HG02588 (cell line): ENCODE results near the gene STT3A.
"Not testable (repeated sequence)": the region's sequence is repeated elsewhere in the genome, so short reads cannot be mapped to it uniquely, and the experiment has no call there.

Experiments
- ATAC-seq: cut with Tn5 transposase; IDR thresholded peaks from one replicate; pipeline ENCODE4 v1.9.1; 2021; ENCODE audit warnings: mild to moderate bottlenecking, moderate library complexity; ENCODE audit not compliant: unreplicated experiment

Gene STT3A

GRCh38 chr11:125592305-125593113 lies at the start of gene STT3A:
Gene STT3A (plus strand): TSS chr11:125592852. CDS start chr11:125595916, 3,064 bp downstream.
- ATAC-seq = peak; percentile 96

DNA sequence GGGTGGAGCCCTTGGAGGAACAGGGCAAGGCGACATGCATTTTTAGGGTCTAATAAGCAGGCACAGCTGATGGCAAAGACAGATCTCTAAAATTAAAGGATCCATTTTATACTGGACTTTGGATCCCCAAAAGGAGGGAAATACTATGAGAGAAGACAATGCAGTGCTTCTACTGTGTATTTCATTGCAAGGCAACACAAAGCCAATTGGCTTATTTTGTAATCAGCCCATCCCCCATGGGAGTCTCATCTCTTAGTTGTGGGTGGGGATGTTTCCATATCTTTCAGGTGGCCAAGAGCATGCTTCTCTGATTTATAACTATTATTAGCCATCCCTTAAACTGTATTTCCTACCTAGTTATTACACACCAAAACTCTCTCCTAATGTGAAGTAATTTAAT lies 41.9 kb upstream of the STT3A start:
- ATAC-seq = no peak

DNA sequence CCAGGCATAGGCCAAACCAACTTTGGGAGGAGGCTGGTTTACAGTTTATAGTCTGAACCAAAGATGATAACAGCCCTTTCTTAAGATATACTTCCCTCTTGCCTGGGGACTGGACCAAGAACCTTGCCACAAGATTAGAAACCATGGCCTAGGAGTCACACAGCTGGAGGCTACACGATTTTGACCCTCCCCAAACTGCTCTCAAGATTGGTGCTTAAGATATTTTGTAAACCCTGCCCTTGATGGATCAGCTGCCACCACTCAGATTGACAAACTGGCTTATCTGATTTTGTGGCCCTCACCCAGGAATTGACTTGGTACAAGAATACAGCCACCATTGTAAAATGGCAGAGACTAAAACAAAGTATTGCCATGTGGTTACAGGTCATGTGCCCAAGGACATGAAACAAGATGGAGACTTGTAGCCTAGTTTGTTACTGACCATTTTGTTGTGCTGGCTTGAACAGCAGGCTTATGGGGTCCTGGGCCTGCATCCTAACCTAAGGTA lies 40.8 kb upstream of the STT3A start:
- ATAC-seq = no peak

DNA sequence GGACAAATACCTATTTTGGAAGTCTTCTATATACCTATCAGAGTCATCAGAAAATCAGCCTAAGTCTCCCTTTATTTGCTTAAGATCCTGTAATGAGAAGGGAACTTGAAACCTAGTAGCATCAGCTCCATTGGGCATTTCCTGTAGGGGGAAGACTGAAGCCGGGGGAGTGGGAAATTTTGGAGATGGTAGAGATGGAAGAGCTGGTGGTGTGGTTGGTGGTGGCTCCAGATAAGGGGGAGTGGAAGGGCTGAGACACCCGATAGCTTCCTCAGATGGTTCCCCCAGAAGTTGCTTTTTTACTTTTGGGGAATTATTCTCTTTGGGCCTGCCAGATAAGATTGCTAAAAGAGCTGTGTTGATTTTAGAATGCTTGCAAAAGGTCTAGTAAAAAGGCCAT lies 39.7 kb upstream of the STT3A start:
- ATAC-seq = no peak

DNA sequence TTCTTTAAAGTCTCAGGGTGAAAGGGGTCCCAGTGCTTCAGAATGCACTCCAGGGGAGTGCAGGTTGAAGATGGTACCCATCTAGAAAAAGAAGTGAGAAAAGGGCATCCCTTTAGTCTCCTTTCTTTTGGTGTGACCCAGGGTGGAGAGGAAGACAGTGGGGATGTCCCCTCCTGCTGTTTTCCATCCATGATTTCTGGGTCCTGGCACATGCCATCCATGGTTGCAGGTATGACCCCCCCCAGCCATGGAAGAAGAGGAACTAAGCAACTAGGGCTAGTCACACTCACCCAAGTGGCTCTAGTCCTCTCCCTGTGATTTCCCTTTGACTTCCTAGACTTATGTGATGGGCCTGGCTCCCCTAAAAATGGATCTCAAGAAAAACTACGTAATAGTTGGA lies 39.3 kb upstream of the STT3A start:
- ATAC-seq = no peak

DNA sequence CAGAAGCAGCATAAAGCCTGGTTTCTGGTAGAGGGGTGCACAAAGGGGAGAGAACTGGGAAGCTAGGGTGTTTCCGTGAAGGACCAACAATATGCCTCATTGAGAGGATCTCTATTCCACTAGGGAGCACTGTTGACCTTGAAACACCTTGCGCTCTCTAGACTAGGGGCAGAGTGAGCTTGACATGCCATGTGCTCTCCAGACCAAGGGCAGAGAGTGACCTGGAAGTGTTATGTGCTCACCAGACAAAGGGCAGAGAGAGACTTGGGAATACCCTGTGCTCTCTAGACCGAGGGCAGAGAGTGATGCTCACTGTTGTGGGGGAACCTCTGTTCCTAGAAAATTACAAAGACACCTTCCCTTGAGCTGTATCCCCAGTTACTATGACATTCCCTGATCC lies 38.6 kb upstream of the STT3A start:
- no peak for ATAC-seq

- ATAC-seq = no peak
Observed at GRCh38 chr11:125559888-125560287, 32.8 kb upstream of the STT3A start.

DNA sequence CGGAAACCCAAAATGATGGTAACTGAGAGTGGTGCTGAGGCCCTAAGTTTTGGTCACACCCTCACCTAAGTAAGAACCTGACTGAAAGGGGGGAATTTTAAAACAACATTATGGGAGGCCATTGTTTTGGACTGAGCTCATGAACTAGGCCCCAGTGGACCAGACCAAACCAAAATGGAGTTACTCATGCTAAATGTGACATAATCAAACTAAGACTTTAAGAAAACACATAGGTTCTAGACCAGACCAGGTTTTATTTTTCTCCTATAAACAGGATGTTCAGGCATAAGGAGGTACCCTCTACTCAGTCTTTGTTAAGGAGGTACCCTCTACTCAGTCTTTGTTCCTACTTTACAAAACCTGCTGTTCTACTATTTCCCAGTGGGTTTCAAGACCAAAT lies 30.7 kb upstream of the STT3A start:
- no peak for ATAC-seq

GRCh38 chr11:125562430-125562829 lies 30.2 kb upstream of the STT3A start:
- no peak for ATAC-seq

GRCh38 chr11:125564357-125564756 lies 28.3 kb upstream of the STT3A start:
- no peak for ATAC-seq

DNA sequence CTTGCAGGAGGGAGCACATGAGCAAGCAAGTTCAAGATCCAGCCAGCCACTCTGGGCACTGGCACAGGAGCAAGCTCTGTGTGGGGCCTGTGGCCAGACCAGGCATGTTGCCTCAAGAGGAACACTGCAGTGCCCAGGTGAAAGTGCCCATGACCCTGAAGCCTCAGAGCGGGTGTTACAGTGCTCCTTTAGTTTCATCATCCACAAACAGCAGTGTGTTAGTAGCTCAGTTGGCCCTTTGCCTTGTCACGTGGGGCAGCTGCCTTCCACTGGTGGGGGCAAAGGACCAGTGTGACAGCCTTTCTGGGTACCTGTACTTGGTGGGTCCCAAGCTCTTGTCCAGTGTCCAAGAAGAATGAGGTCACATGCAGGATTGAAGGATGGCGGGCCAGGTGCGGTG lies 26.4 kb upstream of the STT3A start:
- no peak for ATAC-seq

DNA sequence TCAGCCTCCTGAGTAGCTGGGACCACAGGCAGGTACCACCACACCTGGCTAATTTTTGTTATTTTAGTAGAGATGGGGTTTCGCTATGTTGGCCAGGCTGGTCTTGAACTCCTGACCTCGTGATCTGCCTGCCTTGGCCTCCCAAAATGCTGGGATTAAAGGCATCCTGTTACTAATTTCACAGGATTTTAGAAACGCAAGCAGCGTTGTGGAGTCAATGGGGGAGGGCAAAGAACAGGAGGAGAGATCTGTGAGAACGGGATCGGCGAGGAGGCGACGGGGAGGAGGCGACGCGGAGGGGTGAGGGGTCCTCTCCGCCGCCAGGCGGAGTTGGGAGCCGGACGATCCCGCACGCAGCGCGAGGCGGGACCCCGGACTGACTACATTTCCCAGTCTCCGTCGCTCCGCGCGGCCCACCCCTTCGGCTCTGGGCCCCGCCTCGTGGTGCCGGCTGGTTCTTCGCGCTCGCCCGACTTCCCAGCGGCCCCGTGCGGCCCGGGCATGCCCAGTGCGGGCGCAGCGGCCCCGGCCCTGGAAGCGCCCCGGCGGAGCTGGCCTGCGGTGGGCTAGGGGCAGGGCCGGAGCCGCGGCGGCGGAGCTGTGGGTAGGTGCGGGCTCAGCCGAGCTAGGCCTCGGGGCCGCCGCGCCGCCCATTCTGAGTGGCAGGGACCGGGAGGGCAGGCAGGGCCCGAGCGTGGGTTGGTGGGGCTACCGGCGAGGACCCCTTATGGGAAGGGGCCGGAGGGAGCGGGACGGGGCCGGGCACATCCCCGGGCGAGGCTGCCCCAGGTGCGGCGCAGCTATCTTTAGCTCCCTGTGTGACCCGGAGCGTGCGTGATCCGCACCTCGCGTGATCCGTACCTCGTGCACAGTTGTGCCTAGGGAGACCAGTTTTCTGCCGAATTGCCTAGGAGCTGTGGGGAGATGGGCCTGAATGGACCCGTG lies 23.4 kb upstream of the STT3A start, which contains the start of gene EI24:
TSS of gene EI24 (plus strand) at position 508 of the 945 bp plus-strand sequence. CDS start 3,051 bp downstream, outside the sequence.
- peak; percentile 98 for ATAC-seq

- peak; percentile 30 for ATAC-seq
Observed at GRCh38 chr11:125569915-125570621, 22.6 kb upstream of the STT3A start.

DNA sequence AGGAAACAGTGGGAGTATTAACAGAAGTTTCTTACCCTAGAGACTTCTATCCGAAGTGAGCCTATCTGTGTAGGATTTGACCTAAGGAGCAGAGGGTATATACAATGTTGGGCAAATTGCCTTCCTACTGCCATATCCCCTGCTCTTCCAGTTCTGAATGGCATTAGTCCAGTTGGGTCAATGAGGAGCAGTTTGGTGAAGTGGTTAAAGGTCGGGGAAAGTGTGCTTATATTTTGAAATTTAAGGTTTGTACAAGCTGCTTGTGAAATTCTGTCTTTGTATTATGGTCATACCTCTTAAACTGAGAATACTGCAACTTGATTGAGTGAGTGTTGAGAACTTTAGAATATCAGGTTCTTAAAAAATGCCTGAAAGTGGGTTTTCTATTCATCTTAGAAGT lies 21.7 kb upstream of the STT3A start:
- no peak for ATAC-seq

- ATAC-seq = no peak
Observed at GRCh38 chr11:125572916-125573315, 19.7 kb upstream of the STT3A start.

DNA sequence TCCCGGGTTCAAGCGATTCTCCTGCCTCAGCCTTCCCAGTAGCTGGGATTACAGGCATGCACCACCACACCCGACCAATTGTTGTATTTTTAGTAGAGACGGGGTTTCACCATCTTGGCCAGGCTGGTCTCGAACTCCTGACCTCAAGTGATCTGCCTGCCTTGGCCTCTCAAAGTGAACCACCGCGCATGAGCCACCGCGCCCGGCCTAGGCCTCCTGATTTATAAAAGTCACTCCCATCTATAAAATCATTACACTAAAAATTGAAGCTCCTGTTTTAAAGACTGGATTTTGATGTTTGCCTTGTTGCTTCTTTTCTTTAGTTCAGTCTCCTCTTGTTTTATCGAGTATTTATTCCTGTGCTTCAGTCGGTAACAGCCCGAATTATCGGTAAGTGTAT lies 15.5 kb upstream of the STT3A start:
- not testable (repeated sequence) for ATAC-seq

DNA sequence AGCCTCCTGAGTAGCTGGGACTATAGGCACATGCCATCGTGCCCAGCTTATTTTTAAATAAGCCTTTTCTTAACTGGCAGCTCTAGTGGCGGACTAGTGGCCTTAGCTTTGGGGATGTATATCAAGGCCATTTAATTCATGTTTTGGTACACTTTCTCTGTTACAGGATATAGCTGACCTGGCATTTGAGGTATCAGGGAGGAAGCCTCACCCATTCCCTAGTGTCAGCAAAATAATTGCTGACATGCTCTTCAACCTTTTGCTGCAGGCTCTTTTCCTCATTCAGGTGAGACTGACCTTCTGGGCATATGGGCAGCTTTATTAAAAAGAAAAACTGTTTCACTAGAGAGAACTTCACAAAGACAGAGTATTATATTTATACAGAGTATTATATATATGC lies 13.9 kb upstream of the STT3A start:
- no peak for ATAC-seq

DNA sequence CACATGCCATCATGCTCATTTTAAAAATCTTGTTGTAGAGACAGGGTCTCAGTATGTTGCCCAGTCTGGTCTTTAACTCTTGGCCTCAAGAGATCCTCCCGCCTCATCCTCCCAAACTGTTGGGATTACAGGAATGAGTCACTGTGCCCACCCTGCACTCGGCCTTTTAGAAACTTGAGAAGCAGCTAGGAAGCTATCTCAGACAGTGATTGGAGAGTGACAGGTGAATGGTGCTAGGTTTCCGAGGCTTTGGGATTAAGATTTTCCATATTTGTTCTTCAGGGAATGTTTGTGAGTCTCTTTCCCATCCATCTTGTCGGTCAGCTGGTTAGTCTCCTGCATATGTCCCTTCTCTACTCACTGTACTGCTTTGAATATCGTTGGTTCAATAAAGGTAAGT lies 12.8 kb upstream of the STT3A start:
- ATAC-seq = no peak

DNA sequence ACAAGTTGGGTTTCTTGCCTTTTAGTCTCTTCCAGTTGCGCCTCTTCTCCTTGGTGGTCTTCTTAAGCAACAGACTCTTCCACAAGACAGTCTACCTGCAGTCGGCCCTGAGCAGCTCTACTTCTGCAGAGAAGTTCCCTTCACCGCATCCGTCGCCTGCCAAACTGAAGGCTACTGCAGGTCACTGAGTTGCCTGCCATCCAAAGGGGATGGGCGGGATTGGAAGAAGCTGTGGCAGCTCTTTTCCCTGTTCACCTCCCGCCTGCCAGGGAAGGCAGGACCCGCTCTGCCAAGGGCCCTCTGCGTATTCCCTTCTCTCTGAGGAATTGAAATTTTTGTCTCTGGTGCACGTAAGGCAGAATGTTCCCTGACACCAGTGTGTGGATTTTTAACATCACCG lies 9.2 kb upstream of the STT3A start:
- ATAC-seq = no peak

- ATAC-seq = no peak
Observed at GRCh38 chr11:125585487-125585886, 7.2 kb upstream of the STT3A start.

- no peak for ATAC-seq
Observed at GRCh38 chr11:125586623-125587022, 6.0 kb upstream of the STT3A start.
